OCI-LY1 (cell line): Measurements from ENCODE around the gene IQCK.

Experiments used
- H2AFZ ChIP-seq: fragments of 200-600 bp; sonication (generic), shearing (Covaris generic); 2 replicates; pipeline ENCODE4 v1.6.0; 2014; ENCODE audit warnings: antibody characterized with exemption, mild to moderate bottlenecking, low read length
- H3F3A ChIP-seq: fragments of 200-600 bp; sonication (generic), shearing (Covaris generic); 2 replicates; pipeline ENCODE4 v1.6.0; 2014; ENCODE audit warnings: mild to moderate bottlenecking, antibody characterized with exemption, low read length, moderate library complexity; ENCODE audit not compliant: insufficient read depth
- H3K27ac ChIP-seq: fragments of 200-600 bp; sonication (generic); 2 replicates; pipeline ENCODE4 v1.5.1; 2014; ENCODE audit warnings: low read length, mixed run types, mild to moderate bottlenecking, low read depth; ENCODE audit not compliant: poor library complexity, severe bottlenecking
- H3K27me3 ChIP-seq: fragments of 200-600 bp; sonication (generic); 2 replicates; pipeline ENCODE4 v1.6.0; 2014; ENCODE audit warnings: antibody characterized with exemption, mild to moderate bottlenecking, low read length, moderate library complexity; ENCODE audit not compliant: insufficient read depth
- H3K36me3 ChIP-seq: fragments of 200-600 bp; sonication (generic); 2 replicates; pipeline ENCODE4 v1.6.1; 2014; ENCODE audit warnings: mild to moderate bottlenecking, antibody characterized with exemption, low read length, moderate library complexity, mixed read lengths; ENCODE audit not compliant: insufficient read depth
- H3K4me1 ChIP-seq: fragments of 200-600 bp; sonication (generic); 2 replicates; pipeline ENCODE4 v1.5.1; 2014; ENCODE audit warnings: mild to moderate bottlenecking, low read length, moderate library complexity; ENCODE audit not compliant: insufficient read depth, severe bottlenecking
- H3K4me2 ChIP-seq: fragments of 200-600 bp; sonication (generic), shearing (Covaris generic); 2 replicates; pipeline ENCODE4 v1.6.1; 2014; ENCODE audit warnings: low read length
- H3K4me3 ChIP-seq: fragments of 200-600 bp; sonication (generic); 2 replicates; pipeline ENCODE4 v1.5.1; 2014; ENCODE audit warnings: low read length, low read depth, mild to moderate bottlenecking, mixed read lengths; ENCODE audit not compliant: poor library complexity, severe bottlenecking
- H3K79me2 ChIP-seq: fragments of 200-600 bp; shearing (Covaris generic); 2 replicates; pipeline ENCODE4 v1.6.1; 2016; ENCODE audit warnings: mixed run types, low read length, mixed read lengths; ENCODE audit not compliant: insufficient read depth
- H3K9ac ChIP-seq: fragments of 200-600 bp; sonication (generic), shearing (Covaris generic); 2 replicates; pipeline ENCODE4 v1.6.1; 2014; ENCODE audit warnings: mild to moderate bottlenecking, low read length, mixed read lengths
- H3K9me2 ChIP-seq: fragments of 200-600 bp; sonication (generic), shearing (Covaris generic); 2 replicates; pipeline ENCODE4 v1.6.1; 2014; ENCODE audit warnings: low read depth, mild to moderate bottlenecking, low read length, mixed read lengths
- H3K9me3 ChIP-seq: fragments of 200-600 bp; shearing (Covaris generic); 2 replicates; pipeline ENCODE4 v1.6.1; 2014; ENCODE audit warnings: low read length, mixed read lengths
- H4K20me1 ChIP-seq: fragments of 200-600 bp; sonication (generic), shearing (Covaris generic); 2 replicates; pipeline ENCODE4 v1.6.0; 2016; ENCODE audit warnings: mild to moderate bottlenecking, low read length; ENCODE audit not compliant: insufficient read depth
- CTCF ChIP-seq: fragments of 200-600 bp; sonication (generic), shearing (Covaris generic); IDR thresholded peaks from 2 replicates; pipeline ENCODE4 v1.5.1; 2017; ENCODE audit warnings: mild to moderate bottlenecking, antibody characterized with exemption, low read length, moderate library complexity, mixed read lengths
- EZH2 ChIP-seq: fragments of 200-600 bp; sonication (generic), shearing (Covaris generic); IDR thresholded peaks from 2 replicates; pipeline ENCODE4 v1.8.0; 2017; ENCODE audit warnings: borderline replicate concordance, mixed run types, mild to moderate bottlenecking, antibody characterized with exemption, low read length, moderate library complexity, mixed read lengths

IQCK gene

DNA sequence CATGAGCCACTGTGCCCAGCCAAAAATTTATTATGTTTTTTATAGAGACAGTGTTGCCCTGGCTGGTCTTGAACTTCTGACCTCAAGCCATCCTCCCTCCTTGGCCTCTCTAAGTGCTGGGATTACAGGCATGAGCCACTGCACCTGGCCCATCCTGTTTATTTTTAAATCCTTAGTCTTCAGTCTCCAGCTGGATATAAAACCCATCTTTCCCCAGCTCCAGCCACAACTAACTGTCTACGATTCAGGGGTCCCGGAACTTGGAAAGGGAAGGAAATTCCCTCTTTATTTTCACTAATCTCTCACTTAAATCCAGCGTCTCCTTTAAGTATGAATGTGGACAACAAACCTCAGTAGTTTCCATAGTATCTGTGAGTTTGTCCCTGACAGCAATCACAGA is 62.2 kb downstream of the IQCK start:
- Histone ChIP-seq H3K9me3 (no peaks in the 10 kb centered on the region), H4K20me1 (no peaks in the 10 kb centered on the region), H3K4me3 (no peak overlapping the region), H3K36me3 (no peaks in the 10 kb centered on the region), H3K4me2 (no peak overlapping the region), H3K27ac (no peak overlapping the region), H3K27me3 (no peaks in the 10 kb centered on the region; the same call in 1 of the 2 replicates), H3K9me2 (no peaks in the 10 kb centered on the region), H3K4me1 (no peaks in the 10 kb centered on the region), H3K9ac (no peak overlapping the region), H3F3A (no peaks in the 10 kb centered on the region), H3K79me2 (no peaks in the 10 kb centered on the region), H2AFZ (no peak overlapping the region)
- no peak for TF ChIP-seq EZH2
- TF ChIP-seq CTCF: no peak

DNA sequence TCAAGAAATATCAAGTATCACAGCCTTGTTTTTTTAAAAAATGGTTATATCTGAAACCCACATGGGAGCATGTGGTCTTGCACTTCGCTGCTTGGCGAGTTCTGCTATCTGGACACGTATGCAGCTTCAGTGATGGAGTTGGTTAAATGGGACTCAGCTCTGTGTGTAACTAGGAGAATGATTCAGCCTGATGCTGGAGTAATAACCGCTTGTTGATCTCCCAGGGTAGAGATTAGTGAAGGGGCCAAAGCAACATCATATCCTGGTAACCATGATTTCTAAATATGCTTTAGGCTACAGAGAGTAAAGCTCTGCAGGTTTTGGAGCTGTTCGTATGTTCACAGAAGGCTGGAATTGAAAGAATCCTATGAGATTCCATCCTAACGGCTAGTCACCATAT is 63.2 kb downstream of the IQCK start:
- Histone ChIP-seq H3K9ac (no peak overlapping the region), H3K4me3 (no peak overlapping the region), H3K27me3 (no peaks in the 10 kb centered on the region; the same call in 1 of the 2 replicates), H3K4me1 (no peaks in the 10 kb centered on the region), H3K79me2 (no peaks in the 10 kb centered on the region), H3K9me3 (no peaks in the 10 kb centered on the region), H3K27ac (no peak overlapping the region), H3F3A (no peaks in the 10 kb centered on the region), H4K20me1 (no peaks in the 10 kb centered on the region), H3K4me2 (no peak overlapping the region), H2AFZ (no peak overlapping the region), H3K9me2 (no peaks in the 10 kb centered on the region), H3K36me3 (no peaks in the 10 kb centered on the region)
- TF ChIP-seq EZH2 (no peak), CTCF (no peak)

DNA sequence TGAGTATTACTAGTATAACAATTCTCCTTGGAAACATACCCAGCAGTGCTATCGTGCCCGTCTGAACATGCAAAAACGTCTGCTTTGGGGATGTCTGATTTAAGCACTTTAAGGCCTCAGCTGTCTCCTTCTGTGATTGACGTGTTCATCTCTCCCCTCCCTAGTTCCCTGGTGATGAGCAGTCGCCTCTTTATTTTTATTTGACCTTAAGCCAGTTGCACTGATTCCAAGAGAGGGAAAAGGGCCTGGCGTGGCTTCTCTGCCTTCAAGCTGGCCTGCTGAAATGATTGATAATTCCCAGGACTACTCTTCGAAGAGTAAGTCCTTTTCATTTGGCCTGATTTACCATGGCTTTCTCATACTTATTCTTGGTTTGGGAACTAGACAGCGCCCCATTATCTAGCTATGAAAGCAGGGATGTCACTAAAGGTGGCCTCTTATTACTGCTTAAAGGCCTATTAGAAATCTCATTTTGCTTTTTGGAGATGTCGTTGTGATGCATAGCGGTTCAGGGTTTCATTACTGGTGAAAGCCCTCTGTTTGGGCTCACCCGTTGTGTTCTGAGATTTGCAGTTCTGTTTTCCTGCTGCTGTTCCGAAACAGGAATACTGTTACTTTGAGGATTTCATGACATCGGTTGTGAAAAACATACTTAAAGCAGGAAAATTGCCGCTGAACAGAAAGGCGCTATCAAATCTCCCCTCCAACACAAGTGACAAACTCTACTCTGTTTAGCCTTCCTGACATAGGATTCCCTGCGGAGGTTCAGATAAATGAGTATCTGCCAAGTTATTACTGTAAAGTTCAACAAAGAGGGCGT is 65.5 kb downstream of the IQCK start:
- Histone ChIP-seq H3K79me2 (no peaks in the 10 kb centered on the region), H3K9me3 (no peaks in the 10 kb centered on the region), H2AFZ (no peak overlapping the region), H3K27ac (no peak overlapping the region), H3K9ac (no peak overlapping the region), H3K27me3 (no peaks in the 10 kb centered on the region; the same call in 1 of the 2 replicates), H3K4me2 (no peak overlapping the region), H3K9me2 (no peaks in the 10 kb centered on the region), H3K4me1 (no peaks in the 10 kb centered on the region), H3K36me3 (no peaks in the 10 kb centered on the region), H3K4me3 (no peak overlapping the region), H3F3A (no peaks in the 10 kb centered on the region), H4K20me1 (no peaks in the 10 kb centered on the region)
- TF ChIP-seq CTCF (no peak), EZH2 (no peak)
